MCF 10A (cell line): ENCODE data around the gene LTBP3. TPM values are rescaled to one million over a fixed set of nuclear protein-coding genes. Genes with fewer than 3 reads are reported as not detected.
"Not testable (repeated sequence)": the region's sequence is repeated elsewhere in the genome, so short reads cannot be mapped to it uniquely, and the experiment has no call there.

Experiments used
- BruUV-seq: library from RNA; stranded (reverse); fragments of 400-500 nt; replicated peaks from 2 replicates; lab custom pipeline; 2021; lab: Mats Ljungman, UMichigan
- CTCF ChIA-PET: fragments of 300-600 bp; sonication (Branson Sonifier 250); formaldehyde crosslinking; extraction: SDS; loops from one replicate; lab custom pipeline; 2021; ENCODE audit warnings: antibody characterized with exemption, inconsistent platforms; lab: Yijun Ruan, JAX
- POLR2A ChIA-PET: fragments of 300-600, 350-650 bp; sonication (Branson Sonifier 250); formaldehyde crosslinking; extraction: SDS; loops from one replicate; lab custom pipeline; 2020; ENCODE audit warnings: antibody characterized with exemption, inconsistent platforms; lab: Yijun Ruan, JAX
- DNase-seq: peaks from one replicate; pipeline ENCODE4 v3.0.0-alpha.2; 2018; ENCODE audit not compliant: unreplicated experiment
- H3K27ac Mint-ChIP-seq: one replicate; pipeline ENCODE4 v1.8.0; 2022; ENCODE audit warnings: mild to moderate bottlenecking, low read depth, mixed read lengths; ENCODE audit not compliant: unreplicated experiment
- H3K27me3 Mint-ChIP-seq: one replicate; pipeline ENCODE4 v1.8.0; 2022; ENCODE audit warnings: mixed read lengths; ENCODE audit not compliant: insufficient read depth, unreplicated experiment
- H3K36me3 Mint-ChIP-seq: one replicate; pipeline ENCODE4 v1.8.0; 2022; ENCODE audit warnings: mild to moderate bottlenecking, moderate library complexity, mixed read lengths; ENCODE audit not compliant: insufficient read depth, unreplicated experiment
- H3K4me1 Mint-ChIP-seq: one replicate; pipeline ENCODE4 v1.8.0; 2022; ENCODE audit warnings: mixed read lengths; ENCODE audit not compliant: insufficient read depth, unreplicated experiment
- H3K4me3 Mint-ChIP-seq: one replicate; pipeline ENCODE4 v1.8.0; 2022; ENCODE audit warnings: mild to moderate bottlenecking, moderate library complexity, mixed read lengths; ENCODE audit not compliant: unreplicated experiment
- H3K9me3 Mint-ChIP-seq: one replicate; pipeline ENCODE4 v1.8.0; 2022; ENCODE audit warnings: mixed read lengths; ENCODE audit not compliant: unreplicated experiment
- intact Hi-C: fragments of 100-400 bp; cut with micrococcal nuclease; formaldehyde crosslinking; loops from 2 replicates; pipeline ENCODE4 v1.14.1; 2022
- total RNA-seq: library from RNA; stranded (reverse); gene quantifications from 2 replicates; pipeline ENCODE4 v1.2.3, GENCODE V29; 2022
- TF ChIP-seq, protein P1 (sequence below): fragments of 200-600 bp; IDR thresholded peaks from one replicate; pipeline ENCODE4 v1.8.0; 2022; ENCODE audit warnings: antibody characterized with exemption, mild to moderate bottlenecking; ENCODE audit not compliant: unreplicated experiment

LTBP3 gene
- total RNA-seq, 1 experiment from 2014 or later: 10.6 TPM

DNA sequence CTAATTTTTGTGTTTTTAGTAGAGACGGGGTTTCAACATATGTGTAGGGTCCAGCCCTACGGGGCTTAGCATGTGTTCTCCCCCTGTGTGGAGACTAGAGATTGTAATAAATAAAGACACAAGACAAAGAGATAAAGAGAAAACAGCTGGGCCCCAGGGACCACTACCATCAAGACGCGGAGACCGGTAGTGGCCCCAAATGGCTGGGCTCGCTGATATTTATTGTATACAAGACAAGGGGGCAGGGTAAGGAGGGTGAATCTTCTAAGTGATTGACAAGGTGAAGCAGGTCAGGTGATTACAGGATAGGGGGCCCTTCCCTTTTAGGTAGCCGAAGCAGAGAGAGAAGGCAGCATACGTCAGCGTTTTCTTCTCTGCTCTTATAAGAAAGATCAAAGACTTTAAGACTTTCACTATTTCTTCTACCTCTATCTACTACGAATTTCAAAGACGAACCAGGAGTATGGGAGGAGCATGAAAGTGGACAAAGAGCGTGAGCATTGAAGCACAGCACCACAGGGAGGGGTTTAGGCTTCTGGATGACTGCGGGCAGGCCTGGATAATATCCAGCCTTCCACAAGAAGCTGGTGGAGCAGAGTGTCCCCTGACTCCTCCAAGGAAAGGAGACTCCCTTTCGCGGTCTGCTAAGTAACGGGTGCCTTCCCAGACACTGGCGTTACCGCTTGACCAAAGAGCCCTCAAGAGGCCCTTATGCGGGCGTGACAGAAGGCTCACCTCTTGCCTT lies 36.2 kb downstream of the LTBP3 start:
- H3K4me1 Mint-ChIP-seq: peaks cover 10% of the 10 kb centered on the region
- H3K9me3 Mint-ChIP-seq, intact Hi-C loops, H3K27ac Mint-ChIP-seq, DNase-seq, H3K4me3 Mint-ChIP-seq, H3K36me3 Mint-ChIP-seq, H3K27me3 Mint-ChIP-seq, BruUV-seq: not testable (repeated sequence)
- CTCF ChIA-PET: interaction anchor here (0.6 kb wide), 1 partner anchor 19 kb away, joined by 4 read pairs; no protein-coding TSS in a partner anchor
- POLR2A ChIA-PET: interaction anchor here (0.6 kb wide), 1 partner anchor 50 kb away, joined by 3 read pairs; no protein-coding TSS in a partner anchor

DNA sequence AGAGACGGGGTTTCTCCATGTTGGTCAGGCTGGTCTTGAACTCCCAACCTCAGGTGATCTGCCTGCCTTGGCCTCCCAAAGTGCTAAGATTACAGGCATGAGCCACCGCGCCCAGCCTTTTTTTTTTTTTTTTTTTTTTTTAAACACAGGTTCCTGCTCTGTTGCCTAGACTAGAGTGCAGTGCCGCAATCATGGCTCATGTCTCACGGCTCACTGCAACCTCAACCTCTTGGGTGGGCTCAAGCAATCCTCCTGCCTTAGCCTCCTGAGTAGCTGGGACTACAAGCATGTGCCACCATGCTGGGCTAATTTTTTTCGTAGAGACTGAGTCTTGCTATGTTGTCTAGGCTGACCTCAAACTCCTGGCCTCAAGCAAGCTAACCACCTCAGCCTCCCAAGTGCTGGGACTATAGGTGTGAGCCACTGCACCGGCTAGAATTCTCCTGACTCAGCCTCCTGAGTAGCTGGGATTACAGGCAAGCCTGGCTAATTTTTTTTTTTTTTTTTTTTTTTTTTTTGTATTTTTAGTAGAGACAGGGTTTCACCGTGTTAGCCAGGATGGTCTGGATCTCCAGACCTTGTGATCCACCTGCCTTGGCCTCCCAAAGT lies 39.1 kb downstream of the LTBP3 start:
- CTCF ChIA-PET, H3K9me3 Mint-ChIP-seq, DNase-seq, BruUV-seq, H3K4me3 Mint-ChIP-seq, H3K4me1 Mint-ChIP-seq, H3K27ac Mint-ChIP-seq, H3K36me3 Mint-ChIP-seq: not testable (repeated sequence)
- intact Hi-C loops: loop anchor here (10.0 kb wide), 1 partner anchor 244 kb away; no protein-coding TSS in a partner anchor
- POLR2A ChIA-PET: interaction anchor here (0.6 to 0.8 kb wide), 2 partner anchors 137 to 148 kb away, joined by 3 read pairs; no protein-coding TSS in a partner anchor
- peaks cover 13% of the 10 kb centered on the region for H3K27me3 Mint-ChIP-seq

DNA sequence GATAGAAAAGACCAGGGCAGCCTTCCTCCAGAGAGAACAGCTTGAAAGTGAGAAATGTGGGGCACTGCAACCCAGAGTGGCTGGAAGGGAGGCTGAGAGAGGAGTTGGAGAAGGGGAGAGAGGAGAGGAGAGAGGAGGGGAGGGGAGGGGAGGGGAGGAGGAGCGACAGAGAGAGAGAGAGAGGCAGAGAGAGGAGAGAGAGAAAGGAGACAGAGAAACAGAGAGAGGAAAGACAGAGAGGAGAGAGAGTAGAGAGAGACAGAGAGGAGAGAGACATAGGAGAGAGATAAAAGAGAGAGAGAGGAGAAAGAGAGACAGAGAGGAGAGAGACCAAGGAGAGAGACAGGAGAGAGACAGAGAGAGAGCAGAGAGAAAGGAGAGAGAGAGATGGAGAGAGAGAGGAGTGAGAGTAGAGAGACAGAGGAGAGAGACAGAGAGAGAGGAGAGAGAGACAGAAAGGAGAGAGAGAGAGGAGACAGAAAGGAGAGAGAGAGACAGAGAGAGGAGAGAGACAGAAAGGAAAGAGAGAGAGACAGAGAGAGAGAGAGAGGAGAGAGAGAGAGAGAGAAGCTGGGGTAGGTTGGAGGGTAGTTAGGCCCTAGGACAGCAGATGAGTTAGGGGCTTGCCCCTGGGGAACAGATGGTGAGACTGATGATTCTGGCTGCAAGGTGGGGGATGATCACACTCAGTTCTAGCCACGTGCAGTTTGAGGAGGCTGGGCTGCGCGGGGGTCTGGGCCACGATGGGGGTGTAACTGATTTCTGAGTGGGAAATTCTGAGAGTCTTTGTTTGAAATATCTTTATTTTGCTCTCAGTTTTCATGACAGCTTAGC lies 41.8 kb downstream of the LTBP3 start:
- no peaks in the 10 kb centered on the region for H3K36me3 Mint-ChIP-seq

DNA sequence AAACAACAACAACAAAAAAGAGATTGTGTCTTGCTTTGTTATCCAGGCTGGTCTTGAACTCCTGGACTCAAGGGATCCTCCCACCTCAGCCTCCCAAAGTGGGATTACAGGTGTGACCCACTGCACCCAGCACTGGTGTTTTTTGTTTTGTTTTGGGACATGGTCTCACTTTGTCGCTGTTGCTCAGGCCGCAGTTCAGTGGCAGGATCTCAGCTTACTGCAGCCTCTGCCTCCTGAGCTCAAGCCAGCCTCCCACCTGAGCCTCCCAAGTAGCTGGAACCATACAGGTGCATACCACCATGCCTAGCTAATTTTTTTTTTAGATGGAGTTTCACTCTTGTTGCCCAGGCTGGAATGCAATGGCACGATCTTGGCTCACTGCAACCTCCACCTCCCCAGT lies 45.8 kb downstream of the LTBP3 start:
- DNase-seq, BruUV-seq, H3K27ac Mint-ChIP-seq, H3K9me3 Mint-ChIP-seq, H3K4me3 Mint-ChIP-seq: not testable (repeated sequence)
- peaks cover 11% of the 10 kb centered on the region for H3K36me3 Mint-ChIP-seq
- intact Hi-C loops: loop anchor here (10.0 kb wide), 1 partner anchor 238 kb away; no protein-coding TSS in a partner anchor
- POLR2A ChIA-PET: interaction anchor here (0.6 to 30.1 kb wide), 6 partner anchors 21 to 197 kb away, joined by 4 to 2994 read pairs (median 851); partner anchors contain the start of genes FRMD8, MALAT1, NEAT1 and SLC25A45
- H3K27me3 Mint-ChIP-seq: peaks cover 13% of the 10 kb centered on the region
- peaks cover 20% of the 10 kb centered on the region for H3K4me1 Mint-ChIP-seq
- CTCF ChIA-PET: interaction anchor here (0.6 to 5.8 kb wide), 7 partner anchors 34 to 481 kb away, joined by 3 to 41 read pairs (median 3); no protein-coding TSS in a partner anchor

More for the DNA sequence above, 41.8 kb downstream of the LTBP3 start:
- intact Hi-C loops: loop anchor here (10.0 kb wide), 1 partner anchor 242 kb away; no protein-coding TSS in a partner anchor
- BruUV-seq: no TSS peak
- ChIA-PET POLR2A (interaction anchor here (0.7 to 1.5 kb wide), 6 partner anchors 8 to 98 kb away, joined by 3 to 5 read pairs (median 4); no protein-coding TSS in a partner anchor), CTCF (interaction anchor here (1.0 to 1.6 kb wide), 4 partner anchors 96 to 187 kb away, joined by 3 to 4 read pairs (median 3); no protein-coding TSS in a partner anchor)
- Mint-ChIP-seq H3K27me3 (peaks cover 13% of the 10 kb centered on the region), H3K4me1 (peaks cover 7% of the 10 kb centered on the region), H3K27ac (no peak overlapping the region), H3K9me3 (no peaks in the 10 kb centered on the region), H3K4me3 (no peak overlapping the region)
- TF ChIP-seq, protein P1, sequence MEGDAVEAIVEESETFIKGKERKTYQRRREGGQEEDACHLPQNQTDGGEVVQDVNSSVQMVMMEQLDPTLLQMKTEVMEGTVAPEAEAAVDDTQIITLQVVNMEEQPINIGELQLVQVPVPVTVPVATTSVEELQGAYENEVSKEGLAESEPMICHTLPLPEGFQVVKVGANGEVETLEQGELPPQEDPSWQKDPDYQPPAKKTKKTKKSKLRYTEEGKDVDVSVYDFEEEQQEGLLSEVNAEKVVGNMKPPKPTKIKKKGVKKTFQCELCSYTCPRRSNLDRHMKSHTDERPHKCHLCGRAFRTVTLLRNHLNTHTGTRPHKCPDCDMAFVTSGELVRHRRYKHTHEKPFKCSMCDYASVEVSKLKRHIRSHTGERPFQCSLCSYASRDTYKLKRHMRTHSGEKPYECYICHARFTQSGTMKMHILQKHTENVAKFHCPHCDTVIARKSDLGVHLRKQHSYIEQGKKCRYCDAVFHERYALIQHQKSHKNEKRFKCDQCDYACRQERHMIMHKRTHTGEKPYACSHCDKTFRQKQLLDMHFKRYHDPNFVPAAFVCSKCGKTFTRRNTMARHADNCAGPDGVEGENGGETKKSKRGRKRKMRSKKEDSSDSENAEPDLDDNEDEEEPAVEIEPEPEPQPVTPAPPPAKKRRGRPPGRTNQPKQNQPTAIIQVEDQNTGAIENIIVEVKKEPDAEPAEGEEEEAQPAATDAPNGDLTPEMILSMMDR: no peak
- no peak for DNase-seq
